NCI-H146 treated with DMSO at 0.1 percent for 48 hours (cell line): Measurements from ENCODE around the gene SLC4A1.
"Not testable (repeated sequence)": the region's sequence is repeated elsewhere in the genome, so short reads cannot be mapped to it uniquely, and the experiment has no call there.

Source experiments
- DNase-seq: peaks from one replicate; lab custom pipeline; 2025; ENCODE audit not compliant: unreplicated experiment; lab: John Stamatoyannopoulos, UW

SLC4A1 gene

GRCh38 chr17:44257815-44258760 lies 9.8 kb downstream of the SLC4A1 start:
- DNase-seq, result no peak

- DNase-seq, result no peak
Observed at GRCh38 chr17:44256671-44257070, 11.3 kb downstream of the SLC4A1 start.

GRCh38 chr17:44255915-44256314 lies 12.0 kb downstream of the SLC4A1 start:
- no peak for DNase-seq

DNA sequence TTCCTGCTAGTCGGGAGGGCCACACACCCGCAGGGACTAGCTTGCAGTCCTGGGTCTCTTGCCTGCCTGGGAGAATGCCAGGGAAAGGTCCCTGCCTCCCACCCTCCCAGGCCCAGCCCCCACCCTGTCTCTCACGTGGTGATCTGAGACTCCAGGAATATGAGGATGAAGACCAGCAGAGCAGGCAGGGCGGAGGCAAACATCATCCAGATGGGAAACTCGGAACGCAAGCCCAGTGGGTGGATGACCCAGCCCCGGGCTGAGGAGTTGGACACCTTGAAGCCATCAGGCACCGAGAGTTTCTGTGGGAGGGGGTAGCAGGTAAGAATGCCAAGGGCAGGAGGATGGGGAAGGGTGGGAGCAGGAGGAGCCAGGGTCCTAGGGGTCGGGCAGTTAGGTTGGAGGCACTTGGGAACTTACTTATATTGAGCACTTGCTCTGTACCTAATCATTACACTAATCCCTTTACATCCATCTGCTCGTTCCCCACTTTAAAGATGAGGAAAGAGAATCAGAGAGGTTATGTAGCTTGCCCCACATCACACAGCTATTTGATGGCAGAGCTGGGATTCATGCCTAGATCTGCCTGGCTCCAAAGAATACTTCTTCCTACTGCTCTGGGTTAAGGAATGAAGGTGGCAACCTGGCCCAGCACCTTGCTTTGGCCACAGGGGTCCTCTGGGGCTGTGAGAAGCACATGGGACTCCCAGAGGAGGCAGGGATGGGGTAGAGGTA lies 13.4 kb downstream of the SLC4A1 start:
- DNase-seq, result no peak

DNA sequence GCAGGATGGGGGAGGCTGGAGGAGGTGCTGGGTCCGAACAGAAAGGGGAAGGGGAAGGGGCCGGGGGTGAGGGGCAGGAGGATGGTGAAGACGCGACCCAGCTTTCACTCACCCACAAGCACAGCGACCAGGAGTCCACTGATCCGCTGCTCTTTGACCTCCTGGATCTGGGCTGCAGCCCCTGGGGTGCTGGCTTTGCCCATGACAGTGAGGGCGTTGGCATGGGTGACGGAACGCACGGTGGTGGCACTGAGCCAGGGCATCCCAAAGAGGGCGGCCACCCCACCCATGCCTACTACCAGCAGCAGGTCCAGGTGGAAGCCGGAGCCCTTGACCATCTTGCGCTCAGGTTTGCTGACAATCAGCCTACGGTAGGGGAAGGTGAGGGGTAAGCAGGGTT lies 14.9 kb downstream of the SLC4A1 start:
- no peak for DNase-seq

GRCh38 chr17:44251062-44251461 lies 16.9 kb downstream of the SLC4A1 start:
- DNase-seq, result no peak

DNA sequence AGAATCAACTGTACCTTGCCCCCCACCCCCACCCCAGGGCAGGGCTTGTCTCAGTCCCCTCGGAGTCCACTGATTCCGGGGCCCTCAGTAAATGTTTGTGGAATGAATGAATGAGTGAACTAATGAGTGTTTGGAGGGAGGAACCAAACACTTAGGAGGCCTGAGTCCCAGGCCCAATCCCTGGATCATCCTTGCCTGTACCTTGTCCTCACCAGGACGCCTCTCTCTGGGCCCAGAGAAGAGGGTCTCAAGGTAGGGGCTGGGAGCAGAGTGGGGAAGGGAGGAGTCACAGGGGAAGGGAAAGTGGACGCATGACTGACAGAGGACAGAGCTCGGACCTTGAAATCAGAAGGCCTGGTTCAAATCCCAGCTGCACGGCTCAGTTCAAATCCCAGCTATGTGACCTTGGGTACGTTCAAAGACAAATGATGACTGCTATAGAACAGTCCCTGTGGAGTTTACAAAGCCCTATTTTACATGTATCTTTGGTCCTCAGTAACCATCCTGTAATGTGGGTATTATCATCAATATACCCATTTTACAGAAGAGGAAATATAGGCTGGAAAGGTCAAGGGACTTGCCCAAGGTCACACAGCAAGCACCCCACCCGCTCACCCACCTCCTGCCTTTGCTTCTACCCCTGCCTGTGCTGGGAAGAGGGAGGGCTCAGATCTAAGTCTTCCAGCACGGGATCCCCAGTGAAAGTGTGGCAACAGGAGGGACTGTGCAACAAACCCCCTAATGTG lies 18.3 kb downstream of the SLC4A1 start:
- no peak for DNase-seq

- DNase-seq, result no peak
Observed at GRCh38 chr17:44247876-44248736, 19.8 kb downstream of the SLC4A1 start.

DNA sequence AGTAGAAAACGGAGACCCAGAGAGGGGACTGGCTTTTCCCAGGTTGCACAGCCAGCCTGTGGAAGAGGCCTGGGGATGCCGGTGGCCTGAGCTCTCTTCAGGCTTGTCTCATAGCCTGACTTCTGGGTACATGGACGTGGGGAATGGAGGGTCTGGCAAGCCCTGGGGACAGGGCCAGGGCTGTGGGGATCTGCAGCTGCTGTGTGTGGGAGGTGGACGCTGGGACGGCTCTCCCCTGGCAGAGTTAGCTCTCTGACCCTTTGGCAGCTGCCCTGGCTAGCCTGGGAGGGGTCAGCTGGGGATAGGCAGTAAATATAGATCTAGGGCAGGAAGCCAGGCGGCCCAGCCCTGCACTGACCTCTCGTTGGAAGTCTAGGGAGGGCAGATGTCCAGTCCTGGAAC lies 20.5 kb downstream of the SLC4A1 start:
- no peak for DNase-seq

DNA sequence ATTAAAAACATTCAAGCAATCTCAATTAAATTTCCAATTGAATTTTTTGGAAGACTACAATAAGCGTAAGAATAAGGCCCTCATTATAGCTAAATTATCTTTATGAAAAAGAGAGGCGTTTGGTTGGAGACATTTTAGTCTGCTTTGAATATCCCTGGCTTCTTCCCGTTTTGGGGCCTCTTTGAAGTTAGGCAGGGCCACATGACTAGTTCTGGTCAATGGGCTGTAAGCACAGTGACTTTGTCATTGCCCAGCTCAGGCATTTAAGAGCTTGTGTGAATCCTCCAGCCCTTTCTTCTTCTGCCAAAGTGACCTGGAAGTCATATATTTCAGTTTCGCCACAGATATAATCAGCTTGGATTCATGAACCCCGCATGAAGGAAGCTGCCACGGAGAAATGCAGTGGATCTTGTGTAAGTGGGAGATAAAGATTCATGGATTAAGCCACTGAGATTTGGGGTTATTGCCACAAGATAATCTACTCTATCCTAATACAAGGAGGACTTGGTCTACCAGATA lies 26.8 kb downstream of the SLC4A1 start:
- no peak for DNase-seq

- not testable (repeated sequence) for DNase-seq
Observed at GRCh38 chr17:44237886-44238285, 30.0 kb downstream of the SLC4A1 start.

DNA sequence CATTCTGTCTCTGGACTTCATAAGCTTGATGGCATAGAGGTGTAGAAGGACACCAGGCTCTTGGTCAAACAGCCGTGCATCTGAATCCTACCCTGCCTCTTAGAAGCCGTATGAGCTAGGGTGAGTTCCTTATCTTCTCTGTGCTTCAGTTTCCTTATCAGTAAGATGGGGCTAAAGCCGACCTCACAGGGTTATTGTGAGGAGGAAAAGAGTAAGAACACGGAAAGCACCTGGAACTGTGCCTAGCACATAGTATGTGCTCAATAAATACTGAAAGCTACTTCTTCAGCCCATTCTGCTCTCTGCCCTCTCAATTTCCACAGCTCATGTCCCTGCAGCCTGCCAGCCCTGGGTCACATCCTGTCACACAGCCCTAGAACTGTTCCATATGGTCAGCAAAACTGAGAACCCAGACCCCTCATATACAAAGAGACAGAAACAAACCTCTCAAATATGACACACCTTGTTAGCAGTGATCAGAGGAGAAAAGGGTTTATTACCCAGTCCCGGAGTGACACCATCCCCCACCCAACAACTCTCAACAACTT lies 31.4 kb downstream of the SLC4A1 start:
- no peak for DNase-seq

- DNase-seq, result no peak
Observed at GRCh38 chr17:44235583-44235936, 32.4 kb downstream of the SLC4A1 start.

- DNase-seq, result no peak
Observed at GRCh38 chr17:44233582-44233981, 34.4 kb downstream of the SLC4A1 start.

GRCh38 chr17:44232061-44232460 lies 35.9 kb downstream of the SLC4A1 start:
- DNase-seq, result no peak

DNA sequence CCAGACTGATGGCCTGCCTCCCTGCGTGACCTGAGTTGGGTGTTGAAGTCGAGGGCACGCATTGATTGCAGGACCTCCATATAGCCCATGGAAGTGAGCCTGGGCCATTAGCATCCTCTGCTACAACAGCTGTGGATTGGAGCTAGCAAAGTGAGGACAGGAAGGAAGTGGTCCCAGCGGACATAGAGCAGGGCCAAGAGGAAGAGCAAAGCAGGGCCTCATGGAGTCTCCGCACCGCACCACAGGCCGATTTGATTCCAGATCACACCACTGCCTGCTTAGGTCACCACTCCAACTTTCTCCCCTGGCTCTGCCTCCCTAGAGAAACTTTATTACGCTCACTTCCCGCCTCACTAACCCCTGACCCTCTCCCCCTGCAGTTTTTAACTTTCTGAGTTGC lies 37.8 kb downstream of the SLC4A1 start:
- no peak for DNase-seq

DNA sequence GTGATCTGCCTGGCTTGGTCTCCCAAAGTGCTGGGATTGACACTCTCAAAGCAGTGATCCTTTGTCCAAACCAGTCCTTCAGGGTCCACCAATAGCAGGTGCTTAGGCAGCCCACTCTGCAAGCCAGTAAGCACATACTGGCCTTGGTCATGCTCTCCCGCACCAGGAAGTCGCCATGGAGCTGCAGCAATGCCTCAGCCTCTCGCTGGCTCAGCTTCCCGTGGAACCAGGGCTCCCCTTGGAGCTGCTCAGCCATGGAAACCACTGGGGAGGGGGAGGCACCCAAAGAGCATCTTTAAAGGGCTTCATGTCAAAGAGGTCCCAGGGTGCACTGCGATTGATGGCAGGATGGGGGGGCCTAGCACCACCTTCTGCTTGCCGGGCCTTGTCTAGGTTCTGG lies 38.8 kb downstream of the SLC4A1 start:
- no peak for DNase-seq

DNA sequence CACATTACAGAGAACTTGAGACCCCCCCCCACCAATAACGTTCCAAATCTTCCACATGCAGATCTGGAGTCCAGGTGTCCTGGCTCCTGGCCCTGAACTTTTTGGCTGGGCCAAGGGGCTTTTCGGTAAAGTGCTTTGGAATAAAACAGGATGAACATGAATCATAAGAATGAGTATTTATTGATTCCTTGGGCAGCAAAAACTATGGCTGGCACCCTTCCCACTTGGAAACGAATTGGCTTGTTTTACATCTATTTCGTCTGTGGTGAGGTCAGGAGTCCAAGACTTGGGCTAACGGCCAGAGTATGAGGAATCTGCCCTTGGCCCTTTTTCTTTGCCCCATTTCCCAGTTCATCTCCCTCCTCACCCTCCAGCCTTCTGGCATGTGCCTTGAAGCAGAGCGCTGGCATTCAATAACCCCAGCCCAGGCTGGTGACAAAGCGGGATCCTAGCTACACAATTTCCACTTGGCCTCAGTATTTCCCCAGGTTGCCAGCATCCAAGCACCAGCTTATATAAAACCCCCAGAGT lies 44.3 kb downstream of the SLC4A1 start:
- DNase-seq, result no peak

DNA sequence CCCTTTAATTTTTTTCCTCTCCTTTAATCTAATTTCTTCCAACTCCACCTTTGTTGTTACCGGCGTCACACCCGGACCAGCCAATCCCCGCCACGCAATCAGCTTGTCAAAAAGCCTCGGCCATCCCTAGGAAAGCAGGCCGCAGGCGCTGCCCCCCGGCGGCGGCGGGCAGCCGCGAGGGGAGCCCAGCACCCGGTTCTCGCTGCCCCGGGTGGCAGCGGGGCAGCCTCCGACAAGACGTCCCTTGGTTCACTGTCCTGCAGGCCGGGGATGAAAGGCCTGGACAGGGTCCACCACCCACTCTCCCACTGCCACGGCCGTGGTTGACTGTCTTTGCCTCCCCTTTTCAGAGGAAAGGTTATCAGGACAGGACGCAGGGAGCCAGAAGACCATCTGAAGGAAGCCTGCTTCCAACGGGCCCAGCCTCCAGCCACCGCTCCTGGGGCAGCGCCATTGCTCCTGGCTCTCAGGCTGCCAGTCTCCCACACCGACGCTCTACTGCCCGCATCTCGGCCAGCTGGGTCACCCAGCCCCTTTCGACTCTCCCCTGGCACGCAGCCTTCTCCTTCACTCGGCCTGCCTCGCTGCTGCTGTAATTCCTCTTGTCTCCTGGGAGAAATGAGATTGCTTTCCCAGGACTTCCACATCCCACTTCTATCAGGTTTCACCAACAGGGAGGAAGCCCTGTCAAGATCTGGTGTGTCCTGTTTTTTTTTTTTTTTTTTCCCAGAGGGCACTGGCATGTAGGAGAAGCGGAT lies 45.6 kb downstream of the SLC4A1 start:
- peak; percentile 65 for DNase-seq
